ENCODE data around the gene TMPRSS3.

The TMPRSS3 gene

DNA sequence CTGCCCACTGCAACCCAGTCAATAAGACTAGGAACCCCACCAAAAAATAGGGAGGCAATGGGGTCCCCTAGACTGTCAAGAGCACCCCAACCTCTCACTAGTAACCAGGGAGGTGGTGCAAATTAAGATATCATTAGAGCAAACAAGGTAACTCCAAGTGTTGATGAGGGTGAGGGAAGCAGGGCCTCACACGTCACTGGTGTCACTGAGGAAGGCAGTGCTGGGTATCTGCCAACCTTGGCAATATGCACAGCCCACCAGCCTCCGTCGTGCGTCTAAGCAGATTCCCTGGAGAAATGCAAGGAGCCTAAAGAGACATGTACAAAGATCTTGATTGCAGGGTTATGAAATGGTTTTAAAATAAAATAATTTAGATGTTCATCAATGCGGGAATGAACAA, 11.6 kb upstream of the TMPRSS3 start:
- no peak for DNase-seq (ENCODE audit: low read depth in 2 of 2)

DNA sequence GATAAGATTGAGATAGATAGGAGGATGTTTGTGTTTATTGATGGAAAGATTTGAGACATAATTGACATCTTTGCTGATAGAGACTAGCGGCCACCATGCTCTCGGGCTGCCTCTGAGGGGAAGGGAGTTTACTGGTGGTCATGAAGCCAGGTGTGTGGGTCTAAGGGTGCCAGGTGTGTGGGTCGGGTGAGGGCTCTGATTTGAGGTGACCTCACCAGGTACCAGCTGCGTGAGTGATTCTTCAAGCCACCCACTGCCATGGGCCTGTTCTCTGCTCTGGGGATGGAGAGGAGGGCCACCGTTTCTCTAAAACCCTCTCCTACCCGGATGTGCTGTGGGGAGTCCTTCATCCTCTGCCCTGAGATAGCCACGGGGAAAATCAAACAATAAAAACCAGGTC, 11.0 kb upstream of the TMPRSS3 start:
- DNase-seq (ENCODE audit: low read depth in 2 of 2), result no peak

DNA sequence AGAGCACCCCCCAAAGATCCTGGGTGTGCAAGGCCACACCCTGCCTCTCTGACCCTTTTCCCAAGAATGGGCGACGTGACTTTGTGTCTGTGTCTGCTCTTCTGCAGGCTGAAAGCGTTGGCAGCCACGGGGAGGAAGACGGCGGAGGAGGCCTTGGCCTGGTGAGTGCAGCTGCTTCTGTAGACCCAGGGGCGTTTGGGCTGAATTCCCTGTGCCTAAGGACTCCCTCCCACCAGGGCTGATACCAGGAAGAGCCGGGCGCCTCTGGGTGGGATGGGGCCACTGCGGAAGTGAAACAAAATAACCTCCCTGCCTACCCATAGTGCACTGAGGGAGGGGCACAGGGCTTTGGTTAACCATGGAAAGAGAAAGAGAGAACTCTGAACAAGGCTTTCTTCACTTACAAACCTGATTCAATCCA, 10.4 kb upstream of the TMPRSS3 start:
- no peak for DNase-seq (ENCODE audit: low read depth in 2 of 2)

GRCh38 chr21:42405064-42406013, 9.5 kb upstream of the TMPRSS3 start:
- DNase-seq (ENCODE audit: low read depth in 2 of 2), result no peak

GRCh38 chr21:42404539-42404938, 8.7 kb upstream of the TMPRSS3 start:
- DNase-seq (ENCODE audit: low read depth in 2 of 2), result no peak

GRCh38 chr21:42403611-42404231, 7.9 kb upstream of the TMPRSS3 start, which contains the start of gene UBASH3A:
Gene UBASH3A, plus strand, starts transcription at chr21:42403902. Its CDS starts 44 bp downstream, at chr21:42403946.
- DNase-seq (ENCODE audit: low read depth in 2 of 2), result no peak

GRCh38 chr21:42401820-42402251, 6.0 kb upstream of the TMPRSS3 start:
- DNase-seq (ENCODE audit: low read depth in 2 of 2), result no peak

DNA sequence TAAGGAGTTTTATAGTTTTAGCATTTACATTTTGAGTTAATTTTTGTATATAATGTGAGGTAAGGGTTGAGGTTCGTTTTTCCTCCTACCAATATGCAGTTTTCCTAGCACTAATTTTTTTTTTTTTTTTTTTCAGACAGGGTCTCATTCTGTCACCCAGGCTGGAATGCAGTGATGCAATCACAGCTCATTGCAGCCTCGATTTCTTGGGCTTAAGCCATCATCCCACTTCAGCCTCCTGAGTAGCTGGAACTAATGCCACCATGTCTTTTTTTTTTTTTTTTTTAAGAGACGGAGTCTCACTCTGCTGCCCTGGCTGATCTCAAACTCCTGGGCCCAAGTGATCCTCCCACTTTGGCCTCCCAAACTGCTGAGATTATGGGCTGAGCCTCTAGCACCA, 5.3 kb upstream of the TMPRSS3 start:
- DNase-seq (ENCODE audit: low read depth in 2 of 2), result no peak

DNA sequence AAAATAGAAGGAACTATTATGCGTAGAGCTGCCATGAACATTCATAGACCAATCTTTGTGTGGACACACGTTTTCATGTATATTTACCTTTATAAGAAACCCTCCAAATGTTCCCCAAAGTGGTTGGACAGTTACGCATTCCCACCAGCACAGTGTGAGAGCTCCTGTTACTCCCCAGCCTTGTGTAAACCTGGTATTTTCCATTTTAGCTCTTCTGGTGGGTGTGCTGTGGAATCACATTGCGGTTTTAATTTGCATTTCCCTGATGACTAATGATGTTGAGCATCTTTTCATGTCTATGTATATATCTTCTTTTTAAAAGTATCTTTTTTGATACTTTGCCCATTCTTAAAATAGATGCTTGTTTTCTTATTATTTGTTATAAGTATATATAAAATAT, 4.7 kb upstream of the TMPRSS3 start:
- DNase-seq (ENCODE audit: low read depth in 2 of 2), result no peak

DNA sequence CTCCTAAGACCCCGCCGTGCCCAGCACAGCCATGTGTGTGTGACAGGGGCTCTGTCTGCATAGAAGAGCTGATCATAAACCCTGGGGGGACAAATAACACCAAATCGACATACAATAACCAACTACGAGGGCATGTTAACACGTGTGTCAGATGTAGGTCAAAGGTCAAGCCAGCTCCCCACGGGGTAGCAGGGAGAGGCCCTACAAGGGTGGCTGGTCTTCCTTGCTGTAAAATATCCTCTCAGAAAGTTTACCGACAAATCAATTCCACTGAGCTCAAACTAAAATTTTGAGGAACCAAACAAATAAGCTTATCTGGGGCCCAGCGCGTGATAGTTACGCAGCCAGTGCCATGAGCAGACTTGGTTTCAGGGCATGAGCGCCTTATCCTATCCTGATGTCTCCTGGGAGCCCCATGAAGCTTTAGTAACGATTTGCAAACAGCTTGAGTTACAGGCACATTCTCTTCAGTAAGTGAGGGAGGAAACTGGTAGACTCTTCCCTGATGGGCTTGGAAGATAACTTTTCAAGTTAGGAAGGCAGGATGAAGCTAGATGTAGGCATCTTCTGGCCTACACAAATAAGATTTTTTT, 2.7 kb upstream of the TMPRSS3 start:
- no peak for DNase-seq (ENCODE audit: low read depth in 2 of 2)

GRCh38 chr21:42397746-42398394, 2.0 kb upstream of the TMPRSS3 start:
- DNase-seq (ENCODE audit: low read depth in 2 of 2), result no peak

DNA sequence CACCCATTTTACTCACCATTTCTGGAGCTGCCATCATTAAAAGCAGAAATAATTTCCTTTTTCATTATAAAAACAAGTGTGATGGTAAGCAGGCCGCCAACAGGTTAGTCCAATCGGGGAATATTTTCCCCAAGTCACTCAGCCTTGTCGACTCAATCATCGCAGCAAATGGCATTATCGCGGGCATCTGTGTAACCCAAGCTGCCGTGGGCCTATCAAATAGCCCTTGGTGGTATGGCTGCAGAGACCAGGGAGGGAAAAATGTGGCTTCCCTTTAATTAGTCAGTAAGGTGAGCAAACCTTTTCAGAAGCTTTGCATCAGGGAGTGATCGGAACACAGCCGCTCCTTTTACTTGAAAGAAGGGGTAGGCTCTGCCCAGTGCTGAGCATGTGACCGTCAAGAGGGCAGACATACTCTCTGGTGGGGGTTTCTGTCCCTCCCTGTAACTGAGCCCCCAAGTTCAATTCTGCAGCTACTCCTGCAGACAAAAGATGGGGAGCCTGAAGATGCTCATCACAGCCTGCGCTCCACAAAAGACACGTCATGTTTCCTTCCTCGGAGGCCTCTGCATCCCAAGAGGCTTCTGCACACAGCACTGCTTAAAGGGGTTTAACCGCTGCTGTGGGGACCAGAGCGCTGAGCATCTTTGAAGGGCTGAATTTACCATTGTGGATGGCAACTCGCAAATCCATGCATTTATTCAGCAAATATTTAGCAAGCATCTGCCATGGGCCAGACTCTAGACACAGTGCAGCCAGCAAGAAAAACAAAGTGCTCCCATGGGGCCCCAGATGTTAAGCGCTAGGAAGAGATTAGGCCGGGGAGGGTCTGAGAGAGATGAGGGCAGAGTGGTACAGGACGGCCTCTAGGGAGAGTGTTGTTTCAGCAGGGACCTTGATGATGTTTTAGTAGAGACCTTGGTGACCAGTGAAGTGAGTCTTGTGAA, 1.2 kb upstream of the TMPRSS3 start:
- no peak for DNase-seq (ENCODE audit: low read depth in 2 of 2)

- no peak for DNase-seq (ENCODE audit: low read depth in 2 of 2)
Observed at GRCh38 chr21:42395302-42395701, 550 bp downstream of the TMPRSS3 start.

DNA sequence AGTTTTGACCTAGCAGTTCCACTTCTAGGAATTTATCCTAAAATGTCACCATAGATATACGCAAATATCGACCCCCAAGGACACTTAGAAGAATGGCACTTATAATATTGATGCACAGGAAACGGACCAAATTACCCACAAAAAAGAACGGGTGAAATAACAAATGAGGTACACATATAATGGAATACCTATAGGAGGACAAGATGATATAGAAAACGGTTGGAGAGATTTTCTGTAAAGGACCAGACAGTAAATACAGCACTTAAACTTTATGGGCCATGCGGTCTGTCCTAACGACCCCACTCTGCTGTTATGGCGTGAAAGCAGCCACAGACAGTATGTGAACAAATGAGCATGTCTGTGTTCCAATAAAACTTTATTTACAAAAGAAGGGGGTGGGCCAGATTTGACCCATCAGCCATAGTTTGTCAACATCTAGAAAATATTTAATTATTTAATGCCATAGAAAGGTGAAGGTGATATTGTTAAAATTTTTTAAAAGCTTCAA, 2.4 kb downstream of the TMPRSS3 start:
- no peak for DNase-seq (ENCODE audit: low read depth in 2 of 2)

GRCh38 chr21:42392731-42393442, 3.0 kb downstream of the TMPRSS3 start:
- DNase-seq (ENCODE audit: low read depth in 2 of 2), result no peak

DNA sequence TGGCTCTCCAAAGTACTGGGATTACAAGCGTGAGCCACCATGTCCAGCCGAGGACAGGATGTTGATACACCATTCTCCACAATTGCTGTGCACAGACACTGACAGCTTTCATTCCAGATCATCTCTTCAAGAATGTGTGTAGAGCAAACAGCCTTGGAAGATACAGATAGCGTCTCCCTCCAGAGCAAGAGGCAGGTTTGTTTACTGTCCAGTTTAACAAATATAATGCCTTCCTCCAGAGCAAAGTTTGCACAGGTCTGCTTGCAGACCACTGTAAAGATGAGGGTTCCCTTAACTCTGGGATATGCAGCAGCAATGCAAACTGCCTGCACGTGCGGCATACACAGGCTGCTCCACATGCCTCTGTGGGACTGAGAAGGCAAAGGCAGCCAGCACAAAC, 4.6 kb downstream of the TMPRSS3 start:
- no peak for DNase-seq (ENCODE audit: low read depth in 2 of 2)

DNA sequence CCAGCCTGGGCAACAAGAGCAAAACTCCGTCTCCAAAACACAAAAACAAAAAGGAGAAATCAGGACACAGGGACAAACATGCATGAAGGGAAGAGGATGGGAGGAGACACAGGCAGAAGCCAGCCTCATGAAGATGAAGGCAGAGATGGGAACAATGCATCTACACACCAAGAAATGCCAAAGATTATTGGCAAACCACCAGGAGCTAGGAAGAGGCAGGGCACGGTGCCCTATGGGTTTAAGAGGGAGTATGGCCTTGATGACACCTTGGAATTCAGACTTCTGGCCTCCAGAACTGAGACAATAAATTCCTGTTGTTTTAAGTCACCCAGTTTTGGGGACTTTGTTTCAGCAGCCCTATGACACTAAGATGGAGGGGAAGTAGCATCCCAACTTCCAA, 5.2 kb downstream of the TMPRSS3 start:
- no peak for DNase-seq (ENCODE audit: low read depth in 2 of 2)

GRCh38 chr21:42390193-42390592, 5.7 kb downstream of the TMPRSS3 start:
- DNase-seq (ENCODE audit: low read depth in 2 of 2), result no peak

DNA sequence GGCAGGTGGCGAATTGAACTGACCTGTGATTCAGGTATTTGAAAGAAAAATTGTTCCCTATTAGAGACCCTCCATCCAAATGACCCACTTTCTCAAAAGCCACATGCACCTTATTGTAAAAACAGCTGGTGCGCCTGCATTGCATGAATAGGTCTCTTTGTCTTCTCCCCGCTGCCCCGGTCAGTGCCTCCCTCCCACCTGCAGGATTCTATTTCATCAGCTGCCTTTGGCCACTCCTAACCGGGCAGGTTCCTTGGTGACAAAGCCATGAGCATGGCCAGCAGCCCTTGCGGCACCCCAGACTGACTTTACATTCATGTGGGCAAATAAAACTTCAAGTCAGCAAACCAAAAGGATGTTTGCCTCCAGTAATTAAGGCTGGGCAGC, 6.4 kb downstream of the TMPRSS3 start:
- no peak for DNase-seq (ENCODE audit: low read depth in 2 of 2)

Measured in fibroblast of skin of left quadriceps (primary cell).